Esophagus muscularis mucosa (tissue), 4 donors: ENCODE measurements around the gene TMX2.

Experiments
- CTCF ChIP-seq, 3 experiments: fragments of 200-600 bp in 2 of 3; fragments of 450-650 bp in 1 of 3; sonication (generic) in 2 of 3; IDR thresholded peaks; one replicate each; pipeline ENCODE4 v1.5.1; 2017 to 2019; ENCODE audit warnings: antibody characterized with exemption in 3 of 3, mild to moderate bottlenecking in 2 of 3, moderate library complexity in 1 of 3
- EP300 ChIP-seq: sonication (generic); formaldehyde crosslinking; IDR thresholded peaks from one replicate; pipeline ENCODE4 v1.6.1; 2017; ENCODE audit warnings: antibody characterized with exemption
- POLR2A ChIP-seq: fragments of 450-650 bp; IDR thresholded peaks from one replicate; pipeline ENCODE4 v1.6.1; 2017; ENCODE audit warnings: antibody characterized with exemption, moderate library complexity, mild to moderate bottlenecking, low read depth
- POLR2AphosphoS5 ChIP-seq, 2 donors: sonication (generic); formaldehyde crosslinking; IDR thresholded peaks; one replicate each; pipeline ENCODE4 v1.6.1; 2017; ENCODE audit warnings: antibody characterized with exemption in 2 of 2

- TF ChIP-seq CTCF (IDR thresholded peaks at IDR 0.05) (no peak), EP300 (no peak), POLR2A (no peak), POLR2AphosphoS5 (IDR thresholded peaks at IDR 0.05) (no peak)
Observed at GRCh38 chr11:57746920-57747319, 34.5 kb downstream of the TMX2 start.
